Stimulated activated CD4-positive, alpha-beta T cell treated with anti-CD3 and anti-CD28 coated beads, Interleukin-2, amount 100 ng/mL, for 4 hours (primary cell): Measurements from ENCODE around the gene SLC2A14.
"Not testable (repeated sequence)": the region's sequence is repeated elsewhere in the genome, so short reads cannot be mapped to it uniquely, and the experiment has no call there.

Experiments used
- DNase-seq: peaks from one replicate; pipeline ENCODE4 v3.0.0-alpha.2; 2020; ENCODE audit warnings: low read depth

SLC2A14 gene

GRCh38 chr12:7872566-7873319 lies at the start of gene SLC2A14:
Gene SLC2A14, minus strand, starts transcription at chr12:7872915. Its CDS starts 3,035 bp downstream, at chr12:7869880.
- no peak for DNase-seq

GRCh38 chr12:7921181-7921580 lies 48.5 kb upstream of the SLC2A14 start:
- DNase-seq, result not testable (repeated sequence)

GRCh38 chr12:7918268-7918590 lies 45.5 kb upstream of the SLC2A14 start:
- not testable (repeated sequence) for DNase-seq

- no peak for DNase-seq
Observed at GRCh38 chr12:7917392-7918267, 44.9 kb upstream of the SLC2A14 start.

GRCh38 chr12:7916936-7917335 lies 44.2 kb upstream of the SLC2A14 start:
- no peak for DNase-seq

- no peak for DNase-seq
Observed at GRCh38 chr12:7915661-7916403, 43.1 kb upstream of the SLC2A14 start.

GRCh38 chr12:7910106-7910505 lies 37.4 kb upstream of the SLC2A14 start:
- DNase-seq, result not testable (repeated sequence)

GRCh38 chr12:7907009-7907408 lies 34.3 kb upstream of the SLC2A14 start:
- peak; percentile 14 for DNase-seq

- not testable (repeated sequence) for DNase-seq
Observed at GRCh38 chr12:7906303-7906702, 33.6 kb upstream of the SLC2A14 start.

- not testable (repeated sequence) for DNase-seq
Observed at GRCh38 chr12:7905600-7906125, 32.9 kb upstream of the SLC2A14 start.

- DNase-seq, result no peak
Observed at GRCh38 chr12:7905071-7905470, 32.4 kb upstream of the SLC2A14 start.

- DNase-seq, result not testable (repeated sequence)
Observed at GRCh38 chr12:7902416-7902815, 29.7 kb upstream of the SLC2A14 start.

- no peak for DNase-seq
Observed at GRCh38 chr12:7899755-7900154, 27.0 kb upstream of the SLC2A14 start.

- DNase-seq, result not testable (repeated sequence)
Observed at GRCh38 chr12:7896726-7897125, 24.0 kb upstream of the SLC2A14 start.

- DNase-seq, result no peak
Observed at GRCh38 chr12:7892186-7892980, 19.7 kb upstream of the SLC2A14 start.

GRCh38 chr12:7884689-7885088 lies 12.0 kb upstream of the SLC2A14 start:
- no peak for DNase-seq

GRCh38 chr12:7881736-7882120 lies 9.0 kb upstream of the SLC2A14 start:
- not testable (repeated sequence) for DNase-seq

- not testable (repeated sequence) for DNase-seq
Observed at GRCh38 chr12:7880952-7881735, 8.4 kb upstream of the SLC2A14 start.

- DNase-seq, result no peak
Observed at GRCh38 chr12:7879246-7879645, 6.5 kb upstream of the SLC2A14 start.

- no peak for DNase-seq
Observed at GRCh38 chr12:7877420-7877819, 4.7 kb upstream of the SLC2A14 start.

- DNase-seq, result no peak
Observed at GRCh38 chr12:7870335-7870734, 2.4 kb downstream of the SLC2A14 start.
